ENCODE results near the gene SYNE3. TPM values are rescaled to one million over a fixed set of nuclear protein-coding genes. Genes with fewer than 3 reads are reported as not detected.

SYNE3 gene
- total RNA-seq, 6 experiments from 2014 or later = 14.8 to 20.4 (median 16.3) TPM

- Mint-ChIP-seq H3K4me1 (ENCODE audit: low read depth) (peaks cover 87% of the 10 kb centered on the region), H3K27me3 (ENCODE audit: insufficient read depth) (no peaks in the 10 kb centered on the region; the same call in 1 of the 2 replicates), H3K9me3 (no peaks in the 10 kb centered on the region), H3K27ac (peak overlapping the region; percentile 91), H3K36me3 (ENCODE audit: low read depth) (peaks cover 5% of the 10 kb centered on the region; the same call in 1 of the 2 replicates), H3K4me3 (peak overlapping the region; percentile 66)
- peak; percentile 88 for DNase-seq
- TF ChIP-seq CTCF (IDR thresholded peaks at IDR 0.05) = no peak
Observed at GRCh38 chr14:95500772-95501401, 15.6 kb downstream of the SYNE3 start.

GRCh38 chr14:95500201-95500681 is 16.2 kb downstream of the SYNE3 start:
- Mint-ChIP-seq H3K9me3 (no peaks in the 10 kb centered on the region), H3K4me3 (no peak overlapping the region), H3K27ac (peak overlapping the region; percentile 91), H3K36me3 (ENCODE audit: low read depth) (peaks cover 5% of the 10 kb centered on the region; the same call in 1 of the 2 replicates), H3K4me1 (ENCODE audit: low read depth) (peaks cover 87% of the 10 kb centered on the region), H3K27me3 (ENCODE audit: insufficient read depth) (no peaks in the 10 kb centered on the region; the same call in 1 of the 2 replicates)
- TF ChIP-seq CTCF (IDR thresholded peaks at IDR 0.05) = no peak
- no peak for DNase-seq

GRCh38 chr14:95499354-95499750 is 17.1 kb downstream of the SYNE3 start:
- Mint-ChIP-seq H3K4me1 (ENCODE audit: low read depth) (peaks cover 79% of the 10 kb centered on the region), H3K36me3 (ENCODE audit: low read depth) (peaks cover 5% of the 10 kb centered on the region)

GRCh38 chr14:95498622-95499353 is 17.7 kb downstream of the SYNE3 start:
- no peak overlapping the region for H3K4me3 Mint-ChIP-seq
- H3K27me3 Mint-ChIP-seq (ENCODE audit: insufficient read depth) = no peaks in the 10 kb centered on the region; the same call in 1 of the 2 replicates
- H3K4me1 Mint-ChIP-seq (ENCODE audit: low read depth) = peaks cover 73% of the 10 kb centered on the region
- H3K27ac Mint-ChIP-seq = peak overlapping the region; percentile 59
- TF ChIP-seq CTCF (IDR thresholded peaks at IDR 0.05) = no peak
- peaks cover 9% of the 10 kb centered on the region for H3K36me3 Mint-ChIP-seq (ENCODE audit: low read depth)
- H3K9me3 Mint-ChIP-seq = no peaks in the 10 kb centered on the region
- DNase-seq = no peak

More at GRCh38 chr14:95499354-95499750, 17.1 kb downstream of the SYNE3 start:
- Mint-ChIP-seq H3K4me3 (no peak overlapping the region), H3K27ac (peak overlapping the region; percentile 54; the same call in 1 of the 2 replicates), H3K9me3 (no peaks in the 10 kb centered on the region), H3K27me3 (ENCODE audit: insufficient read depth) (no peaks in the 10 kb centered on the region; the same call in 1 of the 2 replicates)
- DNase-seq = no peak
- no peak for TF ChIP-seq CTCF (IDR thresholded peaks at IDR 0.05)

GRCh38 chr14:95497561-95498011 is 18.9 kb downstream of the SYNE3 start:
- no peak for DNase-seq
- peak overlapping the region; percentile 9; the same call in 1 of the 2 replicates for H3K27ac Mint-ChIP-seq
- H3K27me3 Mint-ChIP-seq (ENCODE audit: insufficient read depth) = no peaks in the 10 kb centered on the region; the same call in 1 of the 2 replicates
- peaks cover 9% of the 10 kb centered on the region for H3K36me3 Mint-ChIP-seq (ENCODE audit: low read depth)
- H3K4me3 Mint-ChIP-seq = peak overlapping the region; percentile 17; the same call in 1 of the 2 replicates
- H3K4me1 Mint-ChIP-seq (ENCODE audit: low read depth) = peaks cover 68% of the 10 kb centered on the region
- no peak for TF ChIP-seq CTCF (IDR thresholded peaks at IDR 0.05)
- no peaks in the 10 kb centered on the region for H3K9me3 Mint-ChIP-seq

All from HFFc6 (cell line).